DOHH2 (cell line): Measurements from ENCODE around the gene APBB1.
"Not testable (repeated sequence)": the region's sequence is repeated elsewhere in the genome, so short reads cannot be mapped to it uniquely, and the experiment has no call there.

Experiments
- H3F3A ChIP-seq: fragments of 200-600 bp; sonication (generic), shearing (Covaris generic); 2 replicates; pipeline ENCODE4 v1.6.0; 2016; ENCODE audit warnings: antibody characterized with exemption, mild to moderate bottlenecking; ENCODE audit not compliant: control insufficient read depth, insufficient read depth
- H3K27ac ChIP-seq: fragments of 200-600 bp; sonication (generic); 2 replicates; pipeline ENCODE4 v1.5.1; 2014; ENCODE audit warnings: low read depth, mild to moderate bottlenecking, low read length, moderate library complexity
- H3K27me3 ChIP-seq: fragments of 200-600 bp; sonication (generic); 2 replicates; pipeline ENCODE4 v1.6.1; 2014; ENCODE audit warnings: mild to moderate bottlenecking, low read length, mixed read lengths; ENCODE audit not compliant: control insufficient read depth
- H3K36me3 ChIP-seq: fragments of 200-600 bp; sonication (generic); 2 replicates; pipeline ENCODE4 v1.6.1; 2014; ENCODE audit warnings: mild to moderate bottlenecking, low read length, moderate library complexity, mixed read lengths; ENCODE audit not compliant: control insufficient read depth
- H3K4me1 ChIP-seq: fragments of 200-600 bp; sonication (generic); 2 replicates; pipeline ENCODE4 v1.6.1; 2014; ENCODE audit warnings: mild to moderate bottlenecking, low read length, mixed read lengths; ENCODE audit not compliant: control insufficient read depth
- H3K4me2 ChIP-seq: fragments of 200-600 bp; sonication (generic); 2 replicates; pipeline ENCODE4 v1.6.0; 2014; ENCODE audit warnings: mild to moderate bottlenecking, low read length, moderate library complexity
- H3K4me3 ChIP-seq: fragments of 200-600 bp; sonication (generic); 2 replicates; pipeline ENCODE4 v1.5.1; 2014; ENCODE audit warnings: mild to moderate bottlenecking, low read length, mixed read lengths
- H3K79me2 ChIP-seq: fragments of 200-600 bp; sonication (generic); 2 replicates; pipeline ENCODE4 v1.6.1; 2014; ENCODE audit warnings: mild to moderate bottlenecking, low read length, mixed read lengths; ENCODE audit not compliant: control insufficient read depth
- H3K9me2 ChIP-seq: fragments of 200-600 bp; sonication (generic); replicated peaks from 2 replicates; pipeline ENCODE4 v1.6.1; 2014; ENCODE audit warnings: mild to moderate bottlenecking, low read length, mixed read lengths; ENCODE audit not compliant: control insufficient read depth
- H3K9me3 ChIP-seq: fragments of 200-600 bp; sonication (generic); 2 replicates; pipeline ENCODE4 v1.6.1; 2014; ENCODE audit warnings: antibody characterized with exemption, low read length, mixed read lengths; ENCODE audit not compliant: control insufficient read depth, insufficient read depth
- H4K20me1 ChIP-seq: fragments of 200-600 bp; sonication (generic); 2 replicates; pipeline ENCODE4 v1.6.0; 2014; ENCODE audit warnings: low read depth, mild to moderate bottlenecking, antibody characterized with exemption, low read length, moderate library complexity; ENCODE audit not compliant: control insufficient read depth, insufficient read depth
- EZH2phosphoT487 ChIP-seq: fragments of 200-600 bp; sonication (generic); IDR thresholded peaks from 2 replicates; pipeline ENCODE4 v1.6.1; 2017; ENCODE audit warnings: borderline replicate concordance, mild to moderate bottlenecking, antibody characterized with exemption, low read length, moderate library complexity, mixed read lengths
- TF ChIP-seq, protein P1 (sequence below): fragments of 200-600 bp; sonication (generic); IDR thresholded peaks from one replicate; pipeline ENCODE4 v1.5.1; 2014; ENCODE audit warnings: antibody characterized with exemption, mild to moderate bottlenecking, low read depth, low read length; ENCODE audit not compliant: poor library complexity, severe bottlenecking

The APBB1 gene

DNA sequence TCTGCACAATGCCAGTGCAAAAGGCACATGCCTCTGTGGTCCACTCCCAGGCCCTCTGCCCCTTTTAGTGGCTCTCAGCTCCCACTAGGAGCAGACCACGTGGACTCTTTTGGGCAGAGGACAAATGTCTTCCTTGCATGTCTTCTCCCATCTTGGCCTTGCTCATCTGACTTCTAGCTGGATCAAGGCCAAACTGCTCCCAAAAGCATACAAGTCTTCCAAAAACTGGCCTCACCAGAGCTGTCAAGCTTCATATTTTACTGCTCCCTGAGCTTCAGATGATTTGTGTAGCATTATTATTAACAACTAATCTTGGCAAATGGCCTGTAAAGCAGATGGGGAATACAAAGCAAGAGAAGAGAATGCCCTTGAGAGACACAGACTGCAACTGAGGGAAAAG, 21.7 kb downstream of the APBB1 start:
- H4K20me1 ChIP-seq = no peaks in the 10 kb centered on the region
- no peaks in the 10 kb centered on the region for H3F3A ChIP-seq
- H3K9me3 ChIP-seq = no peaks in the 10 kb centered on the region
- H3K4me3 ChIP-seq = no peak overlapping the region
- H3K4me2 ChIP-seq = no peak overlapping the region
- H3K4me1 ChIP-seq = peaks cover 10% of the 10 kb centered on the region
- TF ChIP-seq, protein P1, sequence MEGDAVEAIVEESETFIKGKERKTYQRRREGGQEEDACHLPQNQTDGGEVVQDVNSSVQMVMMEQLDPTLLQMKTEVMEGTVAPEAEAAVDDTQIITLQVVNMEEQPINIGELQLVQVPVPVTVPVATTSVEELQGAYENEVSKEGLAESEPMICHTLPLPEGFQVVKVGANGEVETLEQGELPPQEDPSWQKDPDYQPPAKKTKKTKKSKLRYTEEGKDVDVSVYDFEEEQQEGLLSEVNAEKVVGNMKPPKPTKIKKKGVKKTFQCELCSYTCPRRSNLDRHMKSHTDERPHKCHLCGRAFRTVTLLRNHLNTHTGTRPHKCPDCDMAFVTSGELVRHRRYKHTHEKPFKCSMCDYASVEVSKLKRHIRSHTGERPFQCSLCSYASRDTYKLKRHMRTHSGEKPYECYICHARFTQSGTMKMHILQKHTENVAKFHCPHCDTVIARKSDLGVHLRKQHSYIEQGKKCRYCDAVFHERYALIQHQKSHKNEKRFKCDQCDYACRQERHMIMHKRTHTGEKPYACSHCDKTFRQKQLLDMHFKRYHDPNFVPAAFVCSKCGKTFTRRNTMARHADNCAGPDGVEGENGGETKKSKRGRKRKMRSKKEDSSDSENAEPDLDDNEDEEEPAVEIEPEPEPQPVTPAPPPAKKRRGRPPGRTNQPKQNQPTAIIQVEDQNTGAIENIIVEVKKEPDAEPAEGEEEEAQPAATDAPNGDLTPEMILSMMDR = no peak
- no peak for TF ChIP-seq EZH2phosphoT487
- H3K36me3 ChIP-seq = no peaks in the 10 kb centered on the region
- H3K27me3 ChIP-seq = no peaks in the 10 kb centered on the region
- H3K9me2 ChIP-seq = no peaks in the 10 kb centered on the region
- H3K27ac ChIP-seq = no peak overlapping the region
- no peaks in the 10 kb centered on the region for H3K79me2 ChIP-seq

DNA sequence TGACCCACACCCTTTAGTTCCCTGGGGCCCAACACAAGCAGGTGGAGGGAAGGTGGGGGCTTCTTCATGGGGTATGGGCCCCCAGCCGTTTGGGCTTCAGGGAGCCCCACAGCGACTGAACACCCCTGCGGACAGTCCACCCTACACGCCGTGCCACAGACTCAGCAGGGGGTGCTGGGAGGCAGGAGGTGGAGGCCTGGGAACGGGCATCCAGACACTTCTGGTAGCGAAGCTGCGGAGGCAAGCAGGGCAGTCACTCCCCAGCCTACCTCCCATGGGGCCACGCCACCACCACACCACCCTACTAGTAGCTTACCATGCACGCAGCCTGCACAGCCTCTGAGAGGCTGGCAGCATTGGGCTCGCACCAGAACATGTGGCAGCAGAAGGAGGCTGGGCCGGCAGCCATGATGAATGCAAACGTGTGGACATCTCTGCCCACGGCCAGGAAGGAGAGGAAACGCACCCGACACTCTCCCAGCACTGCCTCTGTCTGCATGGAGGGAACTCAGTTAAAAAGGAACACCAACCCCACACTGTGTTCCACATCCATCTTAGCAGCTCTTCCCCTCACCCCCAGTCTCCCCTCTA, 23.3 kb downstream of the APBB1 start:
- no peak overlapping the region for H3K4me3 ChIP-seq
- no peaks in the 10 kb centered on the region for H3F3A ChIP-seq
- H3K79me2 ChIP-seq = no peaks in the 10 kb centered on the region
- H3K4me1 ChIP-seq = peaks cover 6% of the 10 kb centered on the region
- no peaks in the 10 kb centered on the region for H3K9me2 ChIP-seq
- no peak overlapping the region for H3K27ac ChIP-seq
- no peak for TF ChIP-seq EZH2phosphoT487
- TF ChIP-seq, protein P1 = no peak
- H3K9me3 ChIP-seq = no peaks in the 10 kb centered on the region
- H4K20me1 ChIP-seq = no peaks in the 10 kb centered on the region
- H3K4me2 ChIP-seq = no peak overlapping the region
- H3K36me3 ChIP-seq = no peaks in the 10 kb centered on the region
- no peaks in the 10 kb centered on the region for H3K27me3 ChIP-seq

DNA sequence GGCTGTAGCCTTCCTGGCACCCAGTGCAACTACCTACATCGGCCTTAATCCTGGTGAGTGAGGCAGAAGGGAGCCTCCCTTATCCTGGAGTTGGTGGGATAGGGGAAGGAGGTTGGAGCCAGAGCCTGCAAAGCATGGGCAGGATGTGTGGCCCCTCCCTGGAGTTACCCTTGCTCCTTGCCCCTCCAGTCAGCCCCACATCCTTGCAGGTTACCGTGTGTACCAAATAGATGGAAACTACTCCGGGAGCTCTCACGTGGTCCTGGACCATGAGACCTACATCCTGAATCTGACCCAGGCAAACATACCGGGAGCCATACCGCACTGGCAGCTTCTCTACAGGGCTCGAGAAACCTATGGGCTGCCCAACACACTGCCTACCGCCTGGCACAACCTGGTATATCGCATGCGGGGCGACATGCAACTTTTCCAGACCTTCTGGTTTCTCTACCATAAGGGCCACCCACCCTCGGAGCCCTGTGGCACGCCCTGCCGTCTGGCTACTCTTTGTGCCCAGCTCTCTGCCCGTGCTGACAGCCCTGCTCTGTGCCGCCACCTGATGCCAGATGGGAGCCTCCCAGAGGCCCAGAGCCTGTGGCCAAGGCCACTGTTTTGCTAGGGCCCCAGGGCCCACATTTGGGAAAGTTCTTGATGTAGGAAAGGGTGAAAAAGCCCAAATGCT, 24.8 kb downstream of the APBB1 start:
- Histone ChIP-seq H3F3A (no peaks in the 10 kb centered on the region), H3K27me3 (no peaks in the 10 kb centered on the region), H3K9me3 (no peaks in the 10 kb centered on the region), H4K20me1 (no peaks in the 10 kb centered on the region), H3K4me1 (peaks cover 17% of the 10 kb centered on the region), H3K9me2 (no peaks in the 10 kb centered on the region), H3K4me2 (no peak overlapping the region), H3K79me2 (no peaks in the 10 kb centered on the region), H3K27ac (no peak overlapping the region), H3K4me3 (no peak overlapping the region), H3K36me3 (no peaks in the 10 kb centered on the region)
- no peak for TF ChIP-seq EZH2phosphoT487
- TF ChIP-seq, protein P1 = no peak

DNA sequence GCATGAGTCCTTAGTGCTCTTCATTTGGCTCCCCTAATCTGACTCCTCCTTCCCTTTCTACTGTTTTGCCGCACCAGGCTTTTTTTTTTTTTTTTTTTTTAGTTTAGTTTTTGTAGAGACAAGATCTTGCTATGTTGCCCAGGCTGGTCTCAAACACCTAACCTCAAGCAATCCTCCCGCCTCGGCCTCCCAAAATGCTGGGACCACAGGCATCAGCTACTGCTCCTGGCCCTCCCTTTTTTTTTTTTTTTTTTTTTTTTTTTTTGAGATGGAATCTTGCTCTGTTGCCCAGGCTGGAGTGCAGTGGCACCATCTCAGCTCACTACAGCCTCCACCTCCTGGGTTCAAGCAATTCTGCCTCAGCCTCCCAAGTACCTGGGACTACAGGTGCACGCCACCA, 26.6 kb downstream of the APBB1 start:
- H3K4me1 ChIP-seq = peaks cover 20% of the 10 kb centered on the region
- not testable (repeated sequence) for H3K27me3 ChIP-seq, H3K4me3 ChIP-seq, H3K9me3 ChIP-seq, H3K27ac ChIP-seq, H3F3A ChIP-seq, H3K4me2 ChIP-seq, H3K79me2 ChIP-seq, H4K20me1 ChIP-seq, H3K9me2 ChIP-seq, H3K36me3 ChIP-seq
